Amniotic epithelial cell (primary cell): Measurements from ENCODE around the gene PGLYRP4.

Experiments used
- DNase-seq: peaks from one replicate; pipeline ENCODE4 v3.0.0-alpha.2; 2010; ENCODE audit warnings: low read depth

The PGLYRP4 gene

DNA sequence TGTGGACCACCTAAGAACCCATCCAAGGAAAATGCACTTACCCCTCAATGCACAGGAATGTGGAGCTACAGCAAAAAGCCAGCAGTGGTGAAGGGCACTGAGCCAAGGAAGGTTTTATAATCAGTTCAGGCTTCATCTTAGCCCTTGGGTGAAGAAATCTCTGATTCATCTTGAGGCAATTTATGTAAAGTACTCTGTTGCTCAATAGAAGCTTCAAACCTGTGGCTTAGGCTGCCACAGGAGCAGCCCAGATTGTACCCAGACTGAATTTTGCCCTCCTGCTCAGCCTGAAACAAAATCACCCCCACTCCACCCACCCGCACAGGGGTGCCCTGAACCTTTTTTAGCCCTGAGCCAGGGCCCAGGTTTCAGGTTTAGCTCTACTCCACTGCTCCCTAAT is 26.9 kb upstream of the PGLYRP4 start, which contains the start of gene S100A12:
TSS of gene S100A12 (minus strand) at position 111 of the 400 bp plus-strand sequence. CDS start 1,029 bp downstream, outside the sequence.
- peak; percentile 97 for DNase-seq

- DNase-seq = no peak
These were observed 25.4 kb upstream of the PGLYRP4 start for GRCh38 chr1:153374071-153374470.

- no peak for DNase-seq
These were observed 23.9 kb upstream of the PGLYRP4 start for GRCh38 chr1:153372571-153372970.

DNA sequence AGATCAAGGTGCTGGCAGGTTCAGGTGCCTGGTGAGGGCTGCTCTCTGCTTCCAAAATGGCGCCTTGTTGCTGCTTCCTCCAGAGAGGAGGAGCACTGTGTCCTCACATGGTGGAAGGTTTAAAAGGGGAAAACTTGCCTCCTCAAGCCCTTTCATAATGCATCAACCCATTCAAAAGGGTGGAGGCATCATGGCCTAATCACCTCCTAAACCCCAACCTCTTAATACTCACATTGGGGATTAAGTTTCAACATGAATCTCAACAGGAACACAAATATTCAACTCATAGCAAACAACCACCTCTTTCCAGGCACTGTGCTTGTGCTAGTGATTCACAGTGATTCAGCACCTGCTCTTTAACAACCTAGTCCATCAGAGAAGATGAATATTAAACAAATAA is 22.6 kb upstream of the PGLYRP4 start:
- no peak for DNase-seq

DNA sequence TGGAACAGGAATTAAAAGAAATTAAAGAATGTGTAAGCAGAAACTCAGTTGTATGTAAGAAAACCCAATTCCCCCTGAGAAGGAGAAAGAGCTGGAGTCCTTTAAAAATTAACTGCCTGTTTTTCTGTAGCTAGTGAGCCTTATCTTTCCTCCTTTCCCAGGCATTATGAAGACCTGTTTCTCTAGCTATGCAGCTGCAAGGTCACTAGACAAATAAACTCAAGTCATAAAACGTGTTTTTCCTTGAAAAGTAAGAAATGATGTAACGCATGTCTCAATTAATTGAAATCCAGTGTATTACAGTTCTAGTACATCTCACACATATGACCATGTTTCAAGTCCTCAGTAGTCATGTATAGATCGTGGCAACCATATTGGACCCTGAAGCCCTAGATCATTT is 21.5 kb upstream of the PGLYRP4 start:
- DNase-seq = no peak

GRCh38 chr1:153368495-153368894 is 19.9 kb upstream of the PGLYRP4 start:
- DNase-seq = no peak

DNA sequence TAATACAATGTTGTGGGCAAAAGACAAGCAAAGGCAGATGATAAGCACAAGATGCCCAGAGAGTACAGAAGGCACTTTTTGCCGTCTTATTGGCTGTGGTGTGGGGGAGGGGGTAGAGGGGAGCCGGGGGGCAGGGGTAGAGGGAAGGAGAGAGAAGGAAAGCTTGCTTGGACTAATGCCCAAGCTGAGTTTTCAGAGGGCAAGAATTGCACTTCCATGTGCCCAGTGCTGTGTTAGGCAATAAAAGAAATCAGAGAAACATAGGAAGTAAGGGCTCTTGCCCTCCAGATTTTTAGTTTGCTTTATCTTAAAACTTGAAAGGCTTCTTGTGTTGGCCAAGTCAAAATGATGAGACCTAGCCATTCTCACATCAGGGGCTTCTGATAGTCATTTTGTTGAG is 18.4 kb upstream of the PGLYRP4 start:
- no peak for DNase-seq

DNA sequence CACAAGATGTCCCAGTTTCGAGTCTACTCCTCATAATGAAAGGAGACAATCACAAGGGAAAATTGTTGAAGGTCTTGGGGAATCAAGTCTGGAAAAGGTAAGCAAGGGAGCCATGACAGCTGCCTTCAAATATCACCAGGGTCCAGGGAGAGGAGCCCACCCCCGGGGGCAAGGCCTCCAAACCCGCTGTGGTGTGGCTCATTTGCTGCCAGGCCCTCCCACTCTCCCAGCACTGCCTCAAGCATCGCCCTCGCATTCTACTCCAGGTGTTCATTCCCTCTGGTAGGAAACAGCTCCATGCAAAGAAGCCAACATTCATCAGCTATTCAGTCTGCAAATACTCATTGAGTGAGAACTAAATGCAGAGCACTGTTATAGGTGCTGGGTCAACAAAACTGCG is 17.6 kb upstream of the PGLYRP4 start:
- DNase-seq = no peak

GRCh38 chr1:153365696-153366095 is 17.1 kb upstream of the PGLYRP4 start:
- no peak for DNase-seq

DNA sequence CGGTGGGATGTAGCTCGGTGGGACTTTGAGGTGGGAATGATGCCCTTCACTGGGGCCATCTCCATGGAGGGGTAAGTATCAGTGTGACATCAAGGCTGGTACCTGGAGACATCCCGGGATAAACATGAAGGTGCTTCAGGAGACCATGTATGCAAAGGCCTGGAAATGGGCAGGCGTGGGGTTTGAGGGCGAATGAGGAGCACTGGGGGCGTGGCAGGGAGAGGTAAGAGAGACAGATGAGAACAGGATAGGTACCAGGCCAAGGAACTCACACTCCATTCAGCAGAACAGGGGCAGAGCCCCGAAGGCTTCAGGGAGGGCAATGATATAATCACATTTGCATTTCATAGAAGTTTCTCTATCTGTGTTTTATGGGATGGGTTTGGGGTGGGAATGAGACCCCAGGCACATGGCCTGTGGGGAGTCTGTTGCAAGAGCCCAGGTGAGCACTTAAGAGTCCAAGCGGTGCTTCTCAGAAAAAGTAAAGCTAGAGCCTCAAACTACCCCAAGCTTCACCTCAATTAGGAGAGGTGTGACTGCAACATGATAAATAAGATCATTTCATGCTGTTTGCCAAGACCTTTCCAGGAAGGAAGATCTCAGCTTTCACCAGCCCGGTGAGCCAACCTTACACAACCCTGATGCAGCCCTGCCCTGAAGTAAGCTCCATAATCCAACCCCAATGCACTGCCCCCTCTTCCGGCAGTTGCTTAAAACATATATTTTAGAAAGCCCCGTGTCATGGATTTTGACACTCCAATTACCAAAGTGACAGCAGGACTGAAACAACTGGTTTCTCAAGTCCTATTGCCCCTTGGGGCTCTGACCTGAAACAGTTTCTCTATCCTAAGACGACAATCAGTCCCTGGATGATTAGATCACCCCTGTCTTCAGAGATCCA is 16.4 kb upstream of the PGLYRP4 start:
- no peak for DNase-seq

- DNase-seq = no peak
These were observed 15.5 kb upstream of the PGLYRP4 start for GRCh38 chr1:153364156-153364555.

GRCh38 chr1:153363641-153364040 is 15.0 kb upstream of the PGLYRP4 start:
- no peak for DNase-seq

- DNase-seq = no peak
These were observed 13.6 kb upstream of the PGLYRP4 start for GRCh38 chr1:153362187-153362775.

GRCh38 chr1:153361480-153362109 is 13.0 kb upstream of the PGLYRP4 start:
- DNase-seq = no peak

GRCh38 chr1:153360592-153361479 is 12.2 kb upstream of the PGLYRP4 start:
- DNase-seq = no peak

- no peak for DNase-seq
These were observed 11.5 kb upstream of the PGLYRP4 start for GRCh38 chr1:153360190-153360589.

DNA sequence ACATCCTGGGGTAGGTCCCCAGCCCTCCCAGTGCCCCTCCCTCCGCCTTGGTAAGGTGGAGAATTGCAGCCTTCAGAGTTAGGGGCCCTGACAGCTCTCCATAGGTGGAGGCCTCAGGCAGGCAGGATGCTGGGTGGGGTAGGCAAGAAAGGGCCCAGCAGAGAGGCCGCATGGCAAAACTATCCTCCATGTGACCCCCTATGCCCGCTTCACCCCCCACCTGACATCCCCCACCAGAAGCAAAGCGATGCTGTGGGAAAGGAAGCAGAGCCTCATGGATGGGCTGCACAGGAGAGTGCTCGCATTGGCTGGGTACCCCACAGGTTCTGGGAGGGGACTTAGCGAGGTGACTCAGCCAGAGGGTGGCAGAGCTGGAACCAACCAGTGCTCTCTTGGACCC is 10.6 kb upstream of the PGLYRP4 start:
- DNase-seq = no peak

GRCh38 chr1:153358691-153358975 is 10.0 kb upstream of the PGLYRP4 start:
- no peak for DNase-seq

DNA sequence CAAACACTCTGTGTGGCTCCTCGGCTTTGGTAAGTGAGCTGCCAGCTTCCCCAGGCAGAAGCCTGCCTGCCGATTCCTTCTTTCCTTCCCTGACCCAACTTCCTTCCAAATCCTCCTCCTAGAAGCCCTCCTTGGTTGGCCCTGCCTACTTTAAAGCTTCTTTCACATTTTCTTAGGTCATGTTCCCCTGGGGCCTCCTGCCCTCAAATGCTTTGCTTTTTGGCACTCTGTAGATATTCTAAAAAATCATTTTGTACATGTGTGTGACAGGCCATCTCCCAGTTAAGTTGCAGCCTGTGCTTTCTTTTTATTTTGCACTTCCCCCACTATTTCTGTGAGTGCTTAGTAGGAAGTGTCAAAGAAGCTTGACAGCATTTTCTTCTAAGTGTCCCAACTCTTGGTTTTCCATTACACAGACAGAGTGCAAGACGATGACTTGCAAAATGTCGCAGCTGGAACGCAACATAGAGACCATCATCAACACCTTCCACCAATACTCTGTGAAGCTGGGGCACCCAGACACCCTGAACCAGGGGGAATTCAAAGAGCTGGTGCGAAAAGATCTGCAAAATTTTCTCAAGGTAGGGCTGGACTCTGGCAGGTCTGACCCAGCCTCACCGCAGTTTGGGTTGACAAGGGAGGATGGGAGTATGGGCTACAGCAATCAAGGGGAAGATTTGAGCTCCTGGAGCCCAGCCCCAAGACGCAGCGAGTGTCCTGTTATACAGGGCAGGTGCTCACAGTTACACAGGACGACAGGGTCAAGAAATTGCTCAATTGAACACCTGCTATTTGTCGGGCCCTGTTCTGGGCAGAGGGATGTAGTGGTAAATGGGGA is 9.4 kb upstream of the PGLYRP4 start, which contains the start of gene S100A9:
TSS of gene S100A9 (plus strand) at position 2 of the 838 bp plus-strand sequence. CDS start at position 432, 430 bp downstream.
- DNase-seq = no peak

GRCh38 chr1:153357076-153357852 is 8.6 kb upstream of the PGLYRP4 start:
- no peak for DNase-seq
